Measurements from ENCODE around the gene CYP4A22. TPM values are rescaled to one million over a fixed set of nuclear protein-coding genes. Genes with fewer than 3 reads are reported as not detected.
"Not testable (repeated sequence)": the region's sequence is repeated elsewhere in the genome, so short reads cannot be mapped to it uniquely, and the experiment has no call there.

CYP4A22 gene
- polyA plus RNA-seq, 1 experiment: not detected

DNA sequence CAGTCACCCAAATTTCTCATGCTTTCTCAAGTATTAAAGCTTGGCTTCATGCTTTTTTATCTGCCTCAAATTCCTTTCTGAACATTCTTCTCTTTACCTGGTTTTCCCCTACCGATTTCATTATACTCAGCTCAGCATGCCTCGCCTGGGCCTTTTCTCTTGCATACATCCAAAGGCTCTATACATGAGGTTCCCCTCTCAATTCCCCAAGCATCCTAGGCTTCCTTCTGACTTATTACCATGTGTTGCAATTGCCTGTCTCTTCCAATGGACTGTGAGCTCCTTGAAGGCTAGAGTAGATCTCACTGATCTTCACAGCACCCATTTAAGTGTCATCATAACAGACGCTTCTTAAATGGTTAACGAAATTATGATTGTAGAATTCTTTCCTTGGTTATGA lies 24.1 kb upstream of the CYP4A22 start:
- H3K9me3 ChIP-seq (ENCODE audit: control insufficient read depth, insufficient read depth, low read length): no peaks in the 10 kb centered on the region
- TF ChIP-seq, protein P1, sequence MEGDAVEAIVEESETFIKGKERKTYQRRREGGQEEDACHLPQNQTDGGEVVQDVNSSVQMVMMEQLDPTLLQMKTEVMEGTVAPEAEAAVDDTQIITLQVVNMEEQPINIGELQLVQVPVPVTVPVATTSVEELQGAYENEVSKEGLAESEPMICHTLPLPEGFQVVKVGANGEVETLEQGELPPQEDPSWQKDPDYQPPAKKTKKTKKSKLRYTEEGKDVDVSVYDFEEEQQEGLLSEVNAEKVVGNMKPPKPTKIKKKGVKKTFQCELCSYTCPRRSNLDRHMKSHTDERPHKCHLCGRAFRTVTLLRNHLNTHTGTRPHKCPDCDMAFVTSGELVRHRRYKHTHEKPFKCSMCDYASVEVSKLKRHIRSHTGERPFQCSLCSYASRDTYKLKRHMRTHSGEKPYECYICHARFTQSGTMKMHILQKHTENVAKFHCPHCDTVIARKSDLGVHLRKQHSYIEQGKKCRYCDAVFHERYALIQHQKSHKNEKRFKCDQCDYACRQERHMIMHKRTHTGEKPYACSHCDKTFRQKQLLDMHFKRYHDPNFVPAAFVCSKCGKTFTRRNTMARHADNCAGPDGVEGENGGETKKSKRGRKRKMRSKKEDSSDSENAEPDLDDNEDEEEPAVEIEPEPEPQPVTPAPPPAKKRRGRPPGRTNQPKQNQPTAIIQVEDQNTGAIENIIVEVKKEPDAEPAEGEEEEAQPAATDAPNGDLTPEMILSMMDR (IDR thresholded peaks at IDR 0.05; ENCODE audit: low read depth, low read length): no peak
- ChIA-PET CTCF (interaction anchor here (1.0 kb wide), 1 partner anchor 80 kb away, joined by 6 read pairs; no protein-coding TSS in a partner anchor), POLR2A (no interaction called here)
- no peak overlapping the region for H3K4me3 ChIP-seq (ENCODE audit: low read depth, low read length)
- DNase-seq (ENCODE audit: low read depth, low spot score): no peak
- no peak overlapping the region for H3K27ac ChIP-seq (ENCODE audit: low read depth, low read length)
- no peaks in the 10 kb centered on the region for H3K27me3 ChIP-seq (ENCODE audit: control insufficient read depth, insufficient read depth, low read length)

DNA sequence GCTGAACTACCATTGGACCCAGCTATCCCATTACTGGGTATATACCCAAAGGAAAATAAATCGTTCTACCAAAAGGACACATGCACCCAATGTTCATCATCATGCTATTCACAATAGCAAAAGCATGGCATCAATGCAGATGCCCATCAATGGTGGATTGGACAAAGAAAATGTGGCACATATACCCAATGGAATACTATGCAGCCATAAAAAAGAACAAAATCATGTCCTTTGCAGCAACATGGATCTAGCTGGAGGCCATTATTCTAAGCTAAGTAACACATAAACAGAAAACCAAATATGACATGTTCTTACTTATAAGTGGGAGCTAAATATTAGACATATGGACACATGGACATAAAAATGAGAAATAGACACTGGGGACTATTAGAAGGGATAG lies 16.2 kb upstream of the CYP4A22 start:
- H3K27ac ChIP-seq (ENCODE audit: low read depth, low read length); H3K4me3 ChIP-seq (ENCODE audit: low read depth, low read length); CTCF ChIA-PET; H3K27me3 ChIP-seq (ENCODE audit: control insufficient read depth, insufficient read depth, low read length); H3K9me3 ChIP-seq (ENCODE audit: control insufficient read depth, insufficient read depth, low read length); POLR2A ChIA-PET; DNase-seq (ENCODE audit: low read depth, low spot score): not testable (repeated sequence)

DNA sequence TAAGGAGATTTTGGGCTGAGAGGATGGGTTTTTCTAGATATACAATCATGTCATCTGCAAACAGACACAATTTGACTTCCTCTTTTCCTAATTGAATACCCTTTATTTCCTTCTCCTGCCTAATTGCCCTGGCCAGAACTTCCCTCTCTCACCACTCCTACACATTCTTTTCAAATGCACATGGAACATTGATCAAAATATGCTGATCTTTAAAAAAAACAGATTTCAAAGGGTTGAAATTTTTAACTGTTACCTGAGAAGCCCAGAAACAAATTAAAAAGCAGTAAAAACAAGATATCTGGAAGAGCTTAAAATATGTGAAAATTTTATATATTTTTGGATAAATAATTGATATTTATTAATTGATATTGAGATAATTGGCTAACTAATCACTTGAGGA lies 12.4 kb upstream of the CYP4A22 start:
- H3K27ac ChIP-seq (ENCODE audit: low read depth, low read length); H3K9me3 ChIP-seq (ENCODE audit: control insufficient read depth, insufficient read depth, low read length); H3K4me3 ChIP-seq (ENCODE audit: low read depth, low read length); H3K27me3 ChIP-seq (ENCODE audit: control insufficient read depth, insufficient read depth, low read length); DNase-seq (ENCODE audit: low read depth, low spot score); POLR2A ChIA-PET: not testable (repeated sequence)
- CTCF ChIA-PET: interaction anchor here (1.0 kb wide), 1 partner anchor 313 kb away, joined by 3 read pairs; the partner anchor contains the start of gene FOXD2

DNA sequence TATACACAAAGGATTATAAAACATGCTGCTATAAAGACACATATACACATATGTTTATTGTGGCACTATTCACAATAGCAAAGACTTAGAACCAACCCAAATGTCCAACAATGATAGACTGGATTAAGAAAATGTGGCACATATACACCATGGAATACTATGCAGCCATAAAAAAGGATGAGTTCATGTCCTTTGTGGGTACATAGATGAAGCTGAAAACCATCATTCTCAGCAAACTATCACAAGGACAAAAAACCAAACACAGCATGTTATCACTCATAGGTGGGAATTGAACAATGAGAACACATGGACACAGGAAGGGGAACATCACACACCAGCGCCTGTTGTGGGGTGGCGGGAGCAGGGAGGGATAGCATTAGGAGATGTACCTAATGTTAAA lies 10.2 kb upstream of the CYP4A22 start:
- H3K9me3 ChIP-seq (ENCODE audit: control insufficient read depth, insufficient read depth, low read length); DNase-seq (ENCODE audit: low read depth, low spot score); H3K27ac ChIP-seq (ENCODE audit: low read depth, low read length); CTCF ChIA-PET; POLR2A ChIA-PET; H3K27me3 ChIP-seq (ENCODE audit: control insufficient read depth, insufficient read depth, low read length); H3K4me3 ChIP-seq (ENCODE audit: low read depth, low read length): not testable (repeated sequence)

DNA sequence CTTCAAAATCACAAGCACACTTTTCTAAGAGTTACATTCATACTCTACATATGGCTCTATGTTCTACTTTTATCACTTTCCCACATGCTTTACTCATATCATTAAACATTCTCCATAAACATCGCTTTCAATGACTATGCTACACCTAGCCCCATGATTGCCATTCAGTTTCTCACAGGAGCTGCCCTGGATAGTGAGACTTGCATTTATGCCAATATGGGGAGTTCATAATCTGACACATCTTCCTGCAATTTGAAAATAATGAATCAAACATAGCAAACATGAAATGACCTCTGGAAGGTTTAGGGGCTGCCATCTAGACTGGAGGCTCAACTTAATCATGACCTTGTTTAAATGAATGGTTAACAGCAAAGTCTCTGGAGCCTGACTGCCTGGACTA lies 9.0 kb upstream of the CYP4A22 start:
- TF ChIP-seq, protein P1 (IDR thresholded peaks at IDR 0.05; ENCODE audit: low read depth, low read length): no peak
- H3K4me3 ChIP-seq (ENCODE audit: low read depth, low read length): no peak overlapping the region
- H3K27me3 ChIP-seq (ENCODE audit: control insufficient read depth, insufficient read depth, low read length): no peaks in the 10 kb centered on the region
- DNase-seq (ENCODE audit: low read depth, low spot score): no peak
- CTCF ChIA-PET: no interaction called here
- no peaks in the 10 kb centered on the region for H3K9me3 ChIP-seq (ENCODE audit: control insufficient read depth, insufficient read depth, low read length)
- POLR2A ChIA-PET: no interaction called here
- no peak overlapping the region for H3K27ac ChIP-seq (ENCODE audit: low read depth, low read length)

DNA sequence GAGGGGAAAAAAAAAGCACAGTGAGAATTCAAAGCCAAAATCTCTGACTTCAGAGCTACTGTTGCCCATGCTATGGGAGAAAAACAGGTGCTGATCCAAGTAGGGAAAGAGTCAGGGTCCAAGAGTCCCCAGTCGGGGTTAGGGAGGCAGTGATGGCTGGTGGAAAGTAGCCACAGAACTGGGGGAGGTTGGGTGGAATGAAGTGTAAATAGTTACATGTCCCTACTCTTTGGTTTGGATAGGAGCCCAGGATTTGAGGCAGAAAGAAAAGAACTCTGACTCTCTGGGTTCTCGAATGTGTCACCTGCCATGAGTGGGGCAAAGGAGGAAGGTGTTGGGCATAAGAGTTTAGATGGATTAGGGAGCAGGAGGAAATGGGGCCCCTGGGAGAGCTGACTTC lies 8.4 kb upstream of the CYP4A22 start:
- CTCF ChIA-PET; DNase-seq (ENCODE audit: low read depth, low spot score); H3K4me3 ChIP-seq (ENCODE audit: low read depth, low read length): not testable (repeated sequence)

DNA sequence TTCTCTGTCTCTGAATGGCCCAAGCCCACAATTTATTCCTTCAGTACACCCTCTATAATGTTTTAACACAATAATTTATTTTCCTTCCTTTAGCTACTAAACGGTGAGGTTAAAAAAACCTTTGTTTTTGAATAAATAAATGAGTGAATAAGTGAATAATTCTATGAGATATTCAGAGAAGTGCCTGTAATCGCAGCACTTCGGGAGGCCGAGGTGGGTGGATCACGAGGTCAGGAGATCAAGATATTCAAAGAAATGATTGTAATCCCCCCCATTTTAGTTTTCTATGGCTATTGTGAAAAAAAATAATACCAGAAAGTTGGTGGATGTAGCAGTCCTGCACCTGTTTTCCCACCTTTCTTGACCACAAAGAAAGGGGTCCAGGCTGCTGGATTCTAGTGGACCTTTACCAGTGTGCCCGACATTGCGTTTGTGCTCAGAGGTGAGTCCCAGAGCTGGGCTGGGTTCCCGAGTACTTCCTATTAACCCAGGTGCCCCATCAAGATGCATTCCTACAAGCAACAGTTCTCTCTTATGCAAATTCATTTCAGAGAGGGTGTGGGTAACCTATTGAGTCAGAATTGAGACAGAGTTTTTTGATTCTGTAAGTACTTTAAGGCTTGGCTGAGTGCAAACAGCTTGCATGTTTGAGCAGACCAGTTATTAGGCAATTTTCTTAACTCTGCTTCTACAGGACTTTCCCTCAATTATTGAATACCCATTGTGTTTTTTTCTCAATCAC lies 7.6 kb upstream of the CYP4A22 start:
- POLR2A ChIA-PET; H3K9me3 ChIP-seq (ENCODE audit: control insufficient read depth, insufficient read depth, low read length); DNase-seq (ENCODE audit: low read depth, low spot score); CTCF ChIA-PET; H3K27ac ChIP-seq (ENCODE audit: low read depth, low read length); H3K27me3 ChIP-seq (ENCODE audit: control insufficient read depth, insufficient read depth, low read length); H3K4me3 ChIP-seq (ENCODE audit: low read depth, low read length): not testable (repeated sequence)

More for the DNA sequence above, 8.4 kb upstream of the CYP4A22 start:
- H3K27me3 ChIP-seq (ENCODE audit: control insufficient read depth, insufficient read depth, low read length); H3K9me3 ChIP-seq (ENCODE audit: control insufficient read depth, insufficient read depth, low read length); H3K27ac ChIP-seq (ENCODE audit: low read depth, low read length); POLR2A ChIA-PET: not testable (repeated sequence)

DNA sequence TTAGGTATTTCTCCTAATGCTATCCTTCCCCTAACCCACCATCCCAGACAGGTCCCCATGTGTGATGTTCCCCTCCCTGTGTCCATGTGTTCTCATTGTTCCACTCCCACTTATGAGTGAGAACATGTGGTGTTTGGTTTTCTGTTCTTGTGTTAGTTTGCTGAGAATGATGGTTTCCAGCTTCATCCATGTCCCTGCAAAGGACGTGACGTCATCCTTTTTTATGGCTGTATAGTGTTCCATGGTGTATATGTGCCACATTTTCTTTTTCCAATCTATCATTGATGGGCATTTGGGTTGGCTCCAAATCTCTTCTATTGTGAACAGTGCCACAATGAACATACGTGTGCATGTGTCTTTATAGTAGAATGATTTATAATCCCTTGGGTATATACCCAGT lies 4.6 kb upstream of the CYP4A22 start:
- POLR2A ChIA-PET; DNase-seq (ENCODE audit: low read depth, low spot score); H3K4me3 ChIP-seq (ENCODE audit: low read depth, low read length); H3K9me3 ChIP-seq (ENCODE audit: control insufficient read depth, insufficient read depth, low read length); H3K27ac ChIP-seq (ENCODE audit: low read depth, low read length); H3K27me3 ChIP-seq (ENCODE audit: control insufficient read depth, insufficient read depth, low read length); CTCF ChIA-PET: not testable (repeated sequence)

All from AG04450 (cell line).